ENCODE data around the gene CAMSAP2.
A peak's percentile ranks its signal among the peaks of the same experiment; 100 is the strongest.

Gene CAMSAP2

GRCh38 chr1:200873671-200874397 is 135.1 kb downstream of the CAMSAP2 start:
- intact Hi-C loops (cut with DNase I) = no loop called here
- peak in 2 of 10 donors; percentile 42 to 73 for DNase-seq

- DNase-seq = no peak
- intact Hi-C loops (cut with DNase I) = no loop called here
These were observed 136.0 kb downstream of the CAMSAP2 start for GRCh38 chr1:200874694-200875093.

GRCh38 chr1:200875416-200875815 is 136.7 kb downstream of the CAMSAP2 start:
- no peak for DNase-seq
- intact Hi-C loops (cut with DNase I) = no loop called here

GRCh38 chr1:200877010-200877409 is 138.3 kb downstream of the CAMSAP2 start:
- intact Hi-C loops (cut with DNase I) = no loop called here

GRCh38 chr1:200877839-200878551 is 139.3 kb downstream of the CAMSAP2 start:
- intact Hi-C loops (cut with DNase I) = no loop called here

More at GRCh38 chr1:200877010-200877409, 138.3 kb downstream of the CAMSAP2 start:
- DNase-seq = no peak

GRCh38 chr1:200880212-200880611 is 141.5 kb downstream of the CAMSAP2 start:
- intact Hi-C loops (cut with DNase I) = no loop called here
- no peak for DNase-seq

More at GRCh38 chr1:200877839-200878551, 139.3 kb downstream of the CAMSAP2 start:
- DNase-seq = no peak

- intact Hi-C loops (cut with DNase I) = no loop called here
- DNase-seq = no peak
These were observed 144.4 kb downstream of the CAMSAP2 start for GRCh38 chr1:200883118-200883517.

- intact Hi-C loops (cut with DNase I) = no loop called here
- no peak for DNase-seq
These were observed 147.1 kb downstream of the CAMSAP2 start for GRCh38 chr1:200885623-200886402.

GRCh38 chr1:200886594-200886993 is 147.9 kb downstream of the CAMSAP2 start:
- intact Hi-C loops (cut with DNase I) = no loop called here
- DNase-seq = peak in 1 of 10 donors; percentile 20

- peak in 1 of 10 donors; percentile 56 for DNase-seq
- intact Hi-C loops (cut with DNase I) = no loop called here
These were observed 148.3 kb downstream of the CAMSAP2 start for GRCh38 chr1:200887036-200887435.

- intact Hi-C loops (cut with DNase I) = no loop called here
These were observed 149.2 kb downstream of the CAMSAP2 start for GRCh38 chr1:200887772-200888348.

GRCh38 chr1:200888349-200888838 is 149.7 kb downstream of the CAMSAP2 start:
- peak in 1 of 10 donors; percentile 76 for DNase-seq
- intact Hi-C loops (cut with DNase I) = no loop called here

More at GRCh38 chr1:200887772-200888348, 149.2 kb downstream of the CAMSAP2 start:
- DNase-seq = peak in 1 of 10 donors; percentile 22

GRCh38 chr1:200889571-200889970 is 150.9 kb downstream of the CAMSAP2 start:
- DNase-seq = no peak
- intact Hi-C loops (cut with DNase I) = no loop called here

GRCh38 chr1:200890027-200890426 is 151.3 kb downstream of the CAMSAP2 start:
- intact Hi-C loops (cut with DNase I) = no loop called here
- DNase-seq = peak in 1 of 10 donors; percentile 40

GRCh38 chr1:200890818-200891773 is 152.4 kb downstream of the CAMSAP2 start:
- intact Hi-C loops (cut with DNase I) = no loop called here
- peak in 7 of 10 donors; percentile 25 to 89 (median 32) for DNase-seq

- DNase-seq = no peak
- intact Hi-C loops (cut with DNase I) = no loop called here
These were observed 153.1 kb downstream of the CAMSAP2 start for GRCh38 chr1:200891774-200892157.

- DNase-seq = peak in 1 of 10 donors; percentile 33
- intact Hi-C loops (cut with DNase I) = no loop called here
These were observed 153.9 kb downstream of the CAMSAP2 start for GRCh38 chr1:200892546-200892945.

GRCh38 chr1:200892958-200893357 is 154.3 kb downstream of the CAMSAP2 start:
- intact Hi-C loops (cut with DNase I) = no loop called here
- DNase-seq = no peak

GRCh38 chr1:200893411-200893901 is 154.8 kb downstream of the CAMSAP2 start:
- DNase-seq = peak in 1 of 10 donors; percentile 48
- intact Hi-C loops (cut with DNase I) = no loop called here

Measured in posterior cingulate gyrus (tissue), 11 donors.